GM10847 (cell line): Measurements from ENCODE around the gene LRP11.

ENCODE experiments used
- POLR2A ChIP-seq: IDR thresholded peaks from 2 replicates; pipeline ENCODE4 v1.6.1; 2011; ENCODE audit not compliant: insufficient read length; ENCODE audit errors: extremely low read depth

The LRP11 gene

GRCh38 chr6:149783551-149783950 lies 80.6 kb downstream of the LRP11 start:
- no peak for TF ChIP-seq POLR2A

GRCh38 chr6:149782337-149782736 lies 81.8 kb downstream of the LRP11 start:
- TF ChIP-seq POLR2A = no peak

- no peak for TF ChIP-seq POLR2A
These were observed 82.4 kb downstream of the LRP11 start for GRCh38 chr6:149781715-149782114.

GRCh38 chr6:149779644-149779963 lies 84.6 kb downstream of the LRP11 start:
- TF ChIP-seq POLR2A = no peak

GRCh38 chr6:149777624-149778023 lies 86.5 kb downstream of the LRP11 start:
- no peak for TF ChIP-seq POLR2A

- TF ChIP-seq POLR2A = no peak
These were observed 92.2 kb downstream of the LRP11 start for GRCh38 chr6:149771925-149772324.

- TF ChIP-seq POLR2A = no peak
These were observed 93.0 kb downstream of the LRP11 start for GRCh38 chr6:149771185-149771584.

- TF ChIP-seq POLR2A = no peak
These were observed 94.5 kb downstream of the LRP11 start for GRCh38 chr6:149769676-149770075.
